ENCODE data around the gene GTPBP3. TPM values are rescaled to one million over a fixed set of nuclear protein-coding genes. Genes with fewer than 3 reads are reported as not detected.
A peak's percentile ranks its signal among the peaks of the same experiment; 100 is the strongest.

The GTPBP3 gene
- total and polyA plus RNA-seq, 2 of the 8 experiments (the other 6 are each of a cell fraction or from before 2014, with no cell fraction given): 30.4 to 56.0 TPM

DNA sequence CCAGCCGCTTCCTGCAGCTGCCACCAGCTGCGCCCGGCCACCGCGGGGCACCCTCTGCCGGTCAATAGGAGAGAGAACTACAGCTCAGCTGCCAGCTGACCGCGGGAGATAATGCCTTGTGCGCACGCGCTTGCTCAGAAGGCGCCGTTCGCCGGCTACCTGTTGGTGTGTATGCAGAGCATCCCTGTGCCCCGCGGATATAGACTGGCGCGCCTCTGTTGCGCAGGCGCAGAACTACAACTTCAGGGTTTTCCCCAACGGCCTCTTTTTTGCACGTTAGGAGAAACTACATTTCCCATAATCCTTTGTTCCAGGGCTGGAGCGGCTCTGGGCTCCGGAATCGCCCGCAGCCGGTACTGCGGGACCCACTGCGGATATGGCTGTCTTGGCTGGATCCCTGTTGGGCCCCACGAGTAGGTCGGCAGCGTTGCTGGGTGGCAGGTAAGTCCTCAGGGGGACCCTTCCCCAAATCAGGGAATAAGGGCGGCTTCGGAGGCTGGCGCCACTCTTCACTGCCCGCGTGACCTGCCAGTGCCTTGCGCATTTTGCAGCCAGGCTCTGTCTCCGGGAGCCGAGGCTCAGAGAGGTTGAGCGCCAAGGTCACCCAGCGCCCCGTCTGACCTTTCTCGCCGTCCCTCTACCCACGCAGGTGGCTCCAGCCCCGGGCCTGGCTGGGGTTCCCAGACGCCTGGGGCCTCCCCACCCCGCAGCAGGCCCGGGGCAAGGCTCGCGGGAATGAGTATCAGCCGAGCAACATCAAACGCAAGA lies 31.7 kb upstream of the GTPBP3 start, which contains the start of gene MRPL34:
Gene MRPL34, plus strand, starts transcription at position 356 of the 768 bp plus-strand sequence. Its CDS starts 21 bp downstream, at position 377.
- 2% methylated on average over 55 of the region's 55 CpGs; no CpG with 5 or more reads in 1 of the 2 experiments for WGBS, 2 experiments (ENCODE audit: extremely low coverage in 1 of 2, insufficient coverage in 1 of 2, insufficient read length in 1 of 2, insufficient replicate concordance in 2 of 2, low coverage in 1 of 2, low lambda C conversion rate in 2 of 2, missing lambda C conversion rate in 1 of 2)
- CTCF ChIA-PET (ENCODE audit: partially characterized antibody): interaction anchor here (0.6 to 3.0 kb wide), 19 partner anchors 9 to 224 kb away, joined by 3 to 29 read pairs (median 4); partner anchors contain the start of genes ANO8 and USE1
- no peak for TF ChIP-seq ZNF274 (IDR thresholded peaks at IDR 0.05; ENCODE audit: borderline replicate concordance, extremely low read depth, low read length)
- no peak for TF ChIP-seq BRCA1 (IDR thresholded peaks at IDR 0.05; ENCODE audit: low read depth, low read length)
- TF ChIP-seq TCF12 (IDR thresholded peaks at IDR 0.05; ENCODE audit: low read depth, low read length): peak; percentile 94
- peak; percentile 67 for TF ChIP-seq KDM4A (IDR thresholded peaks at IDR 0.05; ENCODE audit: low read depth, low read length, severe bottlenecking)
- no peak for TF ChIP-seq POU5F1 (IDR thresholded peaks at IDR 0.05; ENCODE audit: low read depth, low read length)
- TF ChIP-seq, protein P1, sequence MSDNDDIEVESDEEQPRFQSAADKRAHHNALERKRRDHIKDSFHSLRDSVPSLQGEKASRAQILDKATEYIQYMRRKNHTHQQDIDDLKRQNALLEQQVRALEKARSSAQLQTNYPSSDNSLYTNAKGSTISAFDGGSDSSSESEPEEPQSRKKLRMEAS (IDR thresholded peaks at IDR 0.05): peak; percentile 85
- no peak for TF ChIP-seq GABPA (IDR thresholded peaks at IDR 0.05; ENCODE audit: borderline replicate concordance, insufficient read depth, low read length)
- no peak for TF ChIP-seq RNF2 (IDR thresholded peaks at IDR 0.05; ENCODE audit: borderline replicate concordance, low read depth, low read length, missing control alignments, poor library complexity, severe bottlenecking)
- peak; percentile 68 to 92; a peak in 2 of 4 replicates for TF ChIP-seq SIN3A (conservative IDR thresholded peaks at IDR 0.05 in 1 of 2, IDR thresholded peaks at IDR 0.05 in 1 of 2; ENCODE audit: low read depth in 1 of 2, low read length in 2 of 2)
- no peak for TF ChIP-seq KDM1A (IDR thresholded peaks at IDR 0.05; ENCODE audit: borderline replicate concordance, low read length)

More for the DNA sequence above, 31.7 kb upstream of the GTPBP3 start, which contains the start of gene MRPL34:
- H3K79me1 ChIP-seq (ENCODE audit: low read depth, low read length): peaks cover 9% of the 10 kb centered on the region
- peaks cover 14 to 28% (median 19%) of the 10 kb centered on the region in 4 experiments for H3K4me1 ChIP-seq (replicated peaks in 1 of 4; ENCODE audit: control insufficient read depth in 3 of 4, insufficient read depth in 4 of 4, low read length in 3 of 4)
- peaks cover 0 to 7% (median 0%) of the 10 kb centered on the region in 4 experiments; a peak in 2 of 8 replicates for H3K36me3 ChIP-seq (ENCODE audit: control insufficient read depth in 2 of 4, insufficient read depth in 4 of 4, low read length in 3 of 4)
- H2BK5ac ChIP-seq (ENCODE audit: low read depth, low read length): peak within 1 kb of the TSS; percentile 96
- H3K4me3 ChIP-seq (ENCODE audit: extremely low read depth in 1 of 4, insufficient read depth in 2 of 4, low read depth in 3 of 4, low read length in 4 of 4): peak within 1 kb of the TSS; percentile 75 to 95 (median 80)
- peak within 1 kb of the TSS; percentile 89 for H4K5ac ChIP-seq (ENCODE audit: insufficient read length, low read depth, low read length)
- peak within 1 kb of the TSS; percentile 23; the same call in 1 of the 2 replicates for H2BK20ac ChIP-seq (ENCODE audit: low read length)
- peak within 1 kb of the TSS; percentile 95 for H3K18ac ChIP-seq (ENCODE audit: extremely low read depth, low read length)
- H3K23ac ChIP-seq (ENCODE audit: insufficient read length): no peak within 1 kb of the TSS
- peak; percentile 96 to 100 for DNase-seq (ENCODE audit: low read depth in 1 of 2, low spot score in 2 of 2)
- peak within 1 kb of the TSS; percentile 61; the same call in 1 of the 2 replicates for H2AK5ac ChIP-seq (ENCODE audit: low read depth, low read length)
- H2BK15ac ChIP-seq (ENCODE audit: low read length): peak within 1 kb of the TSS; percentile 72; the same call in 1 of the 2 replicates
- 0 out of 2 replicates have a peak within 1 kb of the TSS, but pooled peaks have one; percentile 30 for H2AFZ ChIP-seq (ENCODE audit: low read length)
- peak within 1 kb of the TSS; percentile 97 for H4K91ac ChIP-seq (replicated peaks; ENCODE audit: insufficient read length, low read length)
- no peaks in the 10 kb centered on the region for H3K9me3 ChIP-seq (ENCODE audit: insufficient read depth in 2 of 2, low read depth in 1 of 2, low read length in 1 of 2)
- POLR2A ChIA-PET (ENCODE audit: partially characterized antibody): interaction anchor here (0.6 to 18.5 kb wide), 13 partner anchors 9 to 138 kb away, joined by 3 to 329 read pairs (median 4); partner anchors contain the start of genes ANO8, BABAM1 and USE1
- peak within 1 kb of the TSS; percentile 92 for H2BK12ac ChIP-seq (ENCODE audit: low read depth, low read length)
- H3K4ac ChIP-seq (replicated peaks; ENCODE audit: insufficient read length, low read depth, low read length): peak within 1 kb of the TSS; percentile 75
- peaks cover 1 to 12% of the 10 kb centered on the region in 2 experiments for H4K20me1 ChIP-seq (replicated peaks in 1 of 2; ENCODE audit: control insufficient read depth in 1 of 2, insufficient read depth in 2 of 2, low read length in 2 of 2)
- no peak within 1 kb of the TSS for H3K14ac ChIP-seq (ENCODE audit: insufficient read length)
- H2BK120ac ChIP-seq (replicated peaks; ENCODE audit: low read depth, low read length): peak within 1 kb of the TSS; percentile 21
- peak; percentile 60 for FAIRE-seq
- peak within 1 kb of the TSS; percentile 81 for H3K27ac ChIP-seq (ENCODE audit: low read depth, low read length)
- peak within 1 kb of the TSS; percentile 82 to 90 for H3K4me2 ChIP-seq (ENCODE audit: insufficient read depth in 1 of 2, low read depth in 2 of 2, low read length in 2 of 2)
- H3K27me3 ChIP-seq (replicated peaks in 1 of 4; ENCODE audit: control insufficient read depth in 3 of 4, extremely low read depth in 1 of 4, insufficient read depth in 3 of 4, low read length in 3 of 4): no peaks in the 10 kb centered on the region
- H3K79me2 ChIP-seq (ENCODE audit: control insufficient read depth in 1 of 2, insufficient read depth in 2 of 2, low read length in 2 of 2): peaks cover 7 to 13% of the 10 kb centered on the region in 2 experiments; a peak in 3 of 4 replicates
- H3K23me2 ChIP-seq (ENCODE audit: low read depth, low read length): peaks cover 12% of the 10 kb centered on the region
- peak within 1 kb of the TSS; percentile 64 for H4K8ac ChIP-seq (ENCODE audit: extremely low read depth, insufficient read depth, low read length)
- H3K9ac ChIP-seq (replicated peaks in 1 of 4; ENCODE audit: extremely low read depth in 1 of 4, low read depth in 3 of 4, low read length in 3 of 4): peak within 1 kb of the TSS; percentile 68 to 84 (median 82)
- H3K56ac ChIP-seq (replicated peaks; ENCODE audit: insufficient read length, low read depth, low read length): peak within 1 kb of the TSS; percentile 88
